Tongue (tissue), 2 donors: ENCODE results near the gene MRPS34. TPM values are rescaled to one million over a fixed set of nuclear protein-coding genes. Genes with fewer than 3 reads are reported as not detected.
"Not testable (repeated sequence)": the region's sequence is repeated elsewhere in the genome, so short reads cannot be mapped to it uniquely, and the experiment has no call there.

Source experiments
- DNase-seq: peaks from one replicate; pipeline ENCODE4 v3.0.0-alpha.2; 2015
- total RNA-seq: library from RNA; depleted of rRNA; stranded (reverse); fragments of >200 nt; gene quantifications from one replicate; pipeline ENCODE4 v1.2.3, GENCODE V29; 2014

MRPS34 gene
- total RNA-seq, result 41.5 TPM

- peak; percentile 93 for DNase-seq
Observed at GRCh38 chr16:1772908-1773702, at the start of gene MRPS34. Gene MRPS34 (minus strand): TSS chr16:1773134. CDS start chr16:1773119, 15 bp downstream.

- no peak for DNase-seq
Observed at GRCh38 chr16:1821861-1822611, 49.1 kb upstream of the MRPS34 start.

- no peak for DNase-seq
Observed at GRCh38 chr16:1820946-1821290, 48.0 kb upstream of the MRPS34 start.

- peak; percentile 2 for DNase-seq
Observed at GRCh38 chr16:1820096-1820945, 47.4 kb upstream of the MRPS34 start.

- DNase-seq, result no peak
Observed at GRCh38 chr16:1819611-1820010, 46.7 kb upstream of the MRPS34 start.

- DNase-seq, result no peak
Observed at GRCh38 chr16:1818873-1819525, 46.1 kb upstream of the MRPS34 start.

GRCh38 chr16:1818204-1818872 is 45.4 kb upstream of the MRPS34 start:
- DNase-seq, result no peak

GRCh38 chr16:1817716-1818115 is 44.8 kb upstream of the MRPS34 start:
- no peak for DNase-seq

- DNase-seq, result no peak
Observed at GRCh38 chr16:1817276-1817589, 44.3 kb upstream of the MRPS34 start.

GRCh38 chr16:1816396-1817275 is 43.7 kb upstream of the MRPS34 start:
- DNase-seq, result no peak

- peak; percentile 64 for DNase-seq
Observed at GRCh38 chr16:1815461-1815860, 42.5 kb upstream of the MRPS34 start.

- peak; percentile 92 for DNase-seq
Observed at GRCh38 chr16:1812732-1813163, 39.8 kb upstream of the MRPS34 start.

GRCh38 chr16:1810536-1810935 is 37.6 kb upstream of the MRPS34 start:
- DNase-seq, result no peak

GRCh38 chr16:1810106-1810505 is 37.2 kb upstream of the MRPS34 start:
- DNase-seq, result no peak

GRCh38 chr16:1809281-1809801 is 36.4 kb upstream of the MRPS34 start:
- no peak for DNase-seq

GRCh38 chr16:1808691-1809090 is 35.8 kb upstream of the MRPS34 start:
- DNase-seq, result no peak

GRCh38 chr16:1807626-1808025 is 34.7 kb upstream of the MRPS34 start:
- no peak for DNase-seq

GRCh38 chr16:1800701-1801100 is 27.8 kb upstream of the MRPS34 start:
- DNase-seq, result no peak

- not testable (repeated sequence) for DNase-seq
Observed at GRCh38 chr16:1799263-1799662, 26.3 kb upstream of the MRPS34 start.

- no peak for DNase-seq
Observed at GRCh38 chr16:1794908-1795666, 22.2 kb upstream of the MRPS34 start.
